SK-N-SH (cell line): ENCODE results near the gene SLC16A10. TPM values are rescaled to one million over a fixed set of nuclear protein-coding genes. Genes with fewer than 3 reads are reported as not detected.

ENCODE experiments used
- CTCF ChIA-PET: fragments of 300-600, 350-600 bp; formaldehyde crosslinking; extraction: SDS; loops from one replicate; lab custom pipeline; 2021; lab: Yijun Ruan, JAX
- POLR2A ChIA-PET: fragments of 350-600 bp; sonication (Branson Sonifier 250); formaldehyde crosslinking; extraction: SDS; loops from one replicate; lab custom pipeline; 2020; ENCODE audit warnings: antibody characterized with exemption, inconsistent platforms; lab: Yijun Ruan, JAX
- DNase-seq: peaks from one replicate; pipeline ENCODE4 v3.0.0; 2012
- H2AFZ ChIP-seq: fragments of 200-600 bp; sonication (generic); 2 replicates; pipeline ENCODE4 v1.8.1; 2016; ENCODE audit warnings: antibody characterized with exemption, mild to moderate bottlenecking, low read depth
- H3F3A ChIP-seq: fragments of 200-600 bp; sonication (generic); replicated peaks from 2 replicates; pipeline ENCODE3; 2016; ENCODE audit warnings: antibody characterized with exemption, mild to moderate bottlenecking; ENCODE audit not compliant: insufficient read depth
- H3K27ac ChIP-seq, 2 experiments: fragments of 200-500 bp in 1 of 2; fragments of 200-600 bp in 1 of 2; sonication (Bioruptor generic) in 1 of 2; sonication (generic), shearing (Covaris generic) in 1 of 2; 2 replicates each; pipeline versions ENCODE4 v1.5.1 to v1.6.1; 2014 to 2016; ENCODE audit warnings: low read depth in 2 of 2, inconsistent platforms in 1 of 2, low read length in 1 of 2, mild to moderate bottlenecking in 1 of 2, mixed read lengths in 1 of 2
- H3K27me3 ChIP-seq: fragments of 200-600 bp; sonication (generic), shearing (Covaris generic); 2 replicates; pipeline ENCODE4 v1.6.1; 2016; ENCODE audit warnings: mixed run types; ENCODE audit not compliant: insufficient read depth
- H3K36me3 ChIP-seq, 2 experiments: fragments of 200-500 bp in 1 of 2; fragments of 200-600 bp in 1 of 2; sonication (Bioruptor generic) in 1 of 2; sonication (generic) in 1 of 2; replicated peaks in 1 of 2; 2 replicates each; pipeline versions ENCODE3 to v1.5.1; 2014 to 2016; ENCODE audit warnings: low read length in 1 of 2, mild to moderate bottlenecking in 1 of 2; ENCODE audit not compliant: insufficient read depth in 2 of 2, control insufficient read depth in 1 of 2
- H3K4me1 ChIP-seq, 2 experiments: fragments of 200-500 bp in 1 of 2; fragments of 200-600 bp in 1 of 2; sonication (Bioruptor generic) in 1 of 2; sonication (generic), shearing (Covaris generic) in 1 of 2; 2 replicates each; pipeline versions ENCODE4 v1.5.1 to v1.6.1; 2014 to 2016; ENCODE audit warnings: low read depth in 1 of 2, low read length in 1 of 2, mixed run types in 1 of 2; ENCODE audit not compliant: insufficient read depth in 2 of 2, control insufficient read depth in 1 of 2
- H3K4me2 ChIP-seq: fragments of 200-600 bp; sonication (generic), shearing (Covaris generic); 2 replicates; pipeline ENCODE4 v1.6.1; 2017; ENCODE audit warnings: mixed run types
- H3K4me3 ChIP-seq, 2 experiments: fragments of 200-500 bp in 1 of 2; fragments of 200-600 bp in 1 of 2; sonication (Bioruptor generic) in 1 of 2; sonication (generic), shearing (Covaris generic) in 1 of 2; 2 replicates each; pipeline versions ENCODE4 v1.5.1 to v1.8.1; 2014 to 2016; ENCODE audit warnings: low read depth in 2 of 2, inconsistent platforms in 1 of 2, low read length in 1 of 2, mild to moderate bottlenecking in 1 of 2, mixed read lengths in 1 of 2, moderate library complexity in 1 of 2
- H3K79me2 ChIP-seq: fragments of 200-600 bp; sonication (generic); 2 replicates; pipeline ENCODE4 v1.8.1; 2017; ENCODE audit warnings: mild to moderate bottlenecking; ENCODE audit not compliant: insufficient read depth
- H3K9ac ChIP-seq: fragments of 200-600 bp; sonication (generic); 2 replicates; pipeline ENCODE4 v1.6.1; 2017; ENCODE audit warnings: mixed run types
- H3K9me2 ChIP-seq: fragments of 200-600 bp; sonication (generic); 2 replicates; pipeline ENCODE4 v1.6.1; 2017; ENCODE audit warnings: mixed run types
- H3K9me3 ChIP-seq: fragments of 200-600 bp; sonication (generic); 2 replicates; pipeline ENCODE4 v1.6.1; 2017; ENCODE audit warnings: mixed run types, mild to moderate bottlenecking, moderate library complexity
- H4K20me1 ChIP-seq: fragments of 200-600 bp; sonication (generic); 2 replicates; pipeline ENCODE4 v1.6.1; 2017; ENCODE audit warnings: mild to moderate bottlenecking, mixed run types; ENCODE audit not compliant: insufficient read depth
- GATA2 ChIP-seq: sonication (generic); formaldehyde crosslinking; IDR thresholded peaks from 2 replicates; pipeline ENCODE4 v1.5.0; 2020; ENCODE audit warnings: mild to moderate bottlenecking, missing genetic modification reagents
- JUND ChIP-seq: IDR thresholded peaks from 2 replicates; pipeline ENCODE4 v1.4.0; 2012
- NFIC ChIP-seq: IDR thresholded peaks from 2 replicates; pipeline ENCODE4 v1.4.0; 2012; ENCODE audit warnings: borderline replicate concordance
- PBX3 ChIP-seq: IDR thresholded peaks from 2 replicates; pipeline ENCODE4; 2012
- POLR2AphosphoS5 ChIP-seq: IDR thresholded peaks from 2 replicates; pipeline ENCODE4 v1.6.1; 2012; ENCODE audit warnings: low read depth, low read length
- RCOR1 ChIP-seq: fragments of 150-350 bp; IDR thresholded peaks from 2 replicates; pipeline ENCODE4 v1.6.1; 2017; ENCODE audit warnings: antibody characterized with exemption, low read length
- REST ChIP-seq: IDR thresholded peaks from 2 replicates; pipeline ENCODE4 v1.6.1; 2012; ENCODE audit warnings: mild to moderate bottlenecking, low read depth, low read length, moderate library complexity
- TCF12 ChIP-seq: IDR thresholded peaks from 2 replicates; pipeline ENCODE4 v1.4.0; 2012
- TEAD4 ChIP-seq: IDR thresholded peaks from 2 replicates; pipeline ENCODE4 v1.4.0; 2012; ENCODE audit warnings: mild to moderate bottlenecking, borderline replicate concordance; ENCODE audit not compliant: insufficient read depth
- USF1 ChIP-seq: IDR thresholded peaks from 2 replicates; pipeline ENCODE4 v1.4.0; 2012; ENCODE audit warnings: low read depth, borderline replicate concordance
- USF2 ChIP-seq: fragments of 150-350 bp; IDR thresholded peaks from 2 replicates; pipeline ENCODE4 v1.6.1; 2017; ENCODE audit warnings: antibody characterized with exemption, low read length, low read depth, borderline replicate concordance
- YY1 ChIP-seq: IDR thresholded peaks from 2 replicates; pipeline ENCODE4 v1.4.0; 2012; ENCODE audit warnings: low read depth, mild to moderate bottlenecking
- ZBTB33 ChIP-seq: IDR thresholded peaks from 2 replicates; pipeline ENCODE4 v1.4.0; 2012; ENCODE audit warnings: low read depth, borderline replicate concordance
- WGBS: methylation state at CpG from one replicate; pipeline ENCODE4 v1.1.6; 2017; ENCODE audit warnings: low lambda C conversion rate; 5-methylcytosine and 5-hydroxymethylcytosine counted together
- polyA plus RNA-seq, 3 experiments: library from polyadenylated mRNA; depleted of rRNA; stranded (reverse); fragments of >200 nt; gene quantifications; 2 replicates each; pipeline ENCODE4 v1.2.3, GENCODE V29; 2012

The SLC16A10 gene
- polyA plus RNA-seq, 1 of the 3 experiments (the other 2 are of a cell fraction): 0.12 TPM

- Histone ChIP-seq H4K20me1 (no peaks in the 10 kb centered on the region), H3K27ac (no peak overlapping the region), H3K4me3 (no peak overlapping the region), H3K4me1 (peaks cover 0 to 6% of the 10 kb centered on the region in 2 experiments; a peak in 1 of 4 replicates), H3K36me3 (no peaks in the 10 kb centered on the region), H3K4me2 (no peak overlapping the region), H3K27me3 (no peaks in the 10 kb centered on the region), H3K9me3 (no peaks in the 10 kb centered on the region), H3K9me2 (no peaks in the 10 kb centered on the region), H3K79me2 (no peaks in the 10 kb centered on the region), H3K9ac (no peak overlapping the region), H3F3A (no peaks in the 10 kb centered on the region), H2AFZ (no peak overlapping the region)
- 52% methylated on average over 2 of the region's 4 CpGs for WGBS
- DNase-seq: no peak
- TF ChIP-seq POLR2AphosphoS5 (no peak), PBX3 (no peak), NFIC (no peak), ZBTB33 (no peak), RCOR1 (no peak), YY1 (no peak), USF1 (no peak), REST (no peak), TCF12 (no peak), JUND (no peak), GATA2 (CRISPR knock-in tag) (no peak), USF2 (no peak), TEAD4 (no peak)
- ChIA-PET CTCF (interaction anchor here (1.0 kb wide), 1 partner anchor 31 kb away, joined by 3 read pairs; no protein-coding TSS in a partner anchor), POLR2A (no interaction called here)
Observed at GRCh38 chr6:111121789-111122350, 34.6 kb downstream of the SLC16A10 start.
